GM06990 (cell line): ENCODE data around the gene PTPRN2.

ENCODE experiments used
- DNase-seq: peaks from one replicate; pipeline ENCODE4 v3.0.0-alpha.2; 2011; ENCODE audit not compliant: insufficient read length; ENCODE audit errors: extremely low read depth
- H3K27me3 ChIP-seq: replicated peaks from 2 replicates; pipeline ENCODE4 v1.6.0; 2011; ENCODE audit warnings: low read length; ENCODE audit not compliant: control insufficient read depth, insufficient read depth
- H3K36me3 ChIP-seq: 2 replicates; pipeline ENCODE4 v1.5.1; 2011; ENCODE audit warnings: low read length; ENCODE audit not compliant: control insufficient read depth, insufficient read depth
- H3K4me3 ChIP-seq: replicated peaks from 2 replicates; pipeline ENCODE4 v1.5.1; 2011; ENCODE audit warnings: low read depth, mild to moderate bottlenecking, control low read depth, low read length
- TF ChIP-seq, protein P1 (sequence below): IDR thresholded peaks from 2 replicates; pipeline ENCODE4 v1.5.1; 2011; ENCODE audit warnings: low read length, control low read depth, mild to moderate bottlenecking, inconsistent platforms; ENCODE audit not compliant: insufficient read depth, poor library complexity, severe bottlenecking

Gene PTPRN2

DNA sequence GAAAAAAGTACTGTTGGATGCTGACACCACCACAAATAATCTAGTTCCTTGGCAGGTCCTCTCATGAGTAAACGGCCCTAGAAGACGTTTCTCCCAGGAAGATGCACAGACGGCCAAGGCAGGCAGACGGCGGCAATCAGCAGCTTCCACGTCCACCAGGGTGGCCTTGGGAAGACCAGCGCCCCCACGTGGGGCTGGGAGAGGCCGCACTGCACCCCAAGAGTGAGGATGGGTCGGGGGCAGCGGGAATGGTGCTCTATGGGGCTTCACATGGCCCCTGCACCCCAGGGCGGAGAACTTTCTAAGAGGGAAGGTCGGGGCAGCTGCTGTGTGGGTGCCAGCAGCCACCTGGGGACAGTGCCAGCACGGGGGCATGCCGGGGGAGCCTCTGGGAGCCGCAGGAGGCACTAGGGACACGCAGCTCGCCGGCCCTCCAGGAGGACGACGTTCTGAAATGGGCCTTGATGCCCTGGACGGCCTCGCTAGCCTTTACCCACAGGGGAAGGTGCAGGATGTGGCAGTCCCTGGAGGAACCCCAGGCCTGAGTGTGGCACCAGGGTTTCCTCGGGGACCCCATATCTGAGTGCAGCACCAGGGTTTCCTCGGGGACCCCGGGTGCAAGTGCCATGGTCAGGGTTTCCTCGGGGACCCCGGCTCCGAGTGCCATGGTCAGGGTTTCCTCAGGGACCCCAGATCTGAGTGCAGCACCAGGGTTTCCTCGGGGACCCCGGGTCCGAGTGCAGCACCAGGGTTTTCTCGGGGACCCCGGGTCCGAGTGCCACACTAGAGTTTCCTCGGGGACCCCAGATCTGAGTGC is 710.9 kb downstream of the PTPRN2 start:
- DNase-seq = no peak
- TF ChIP-seq, protein P1, sequence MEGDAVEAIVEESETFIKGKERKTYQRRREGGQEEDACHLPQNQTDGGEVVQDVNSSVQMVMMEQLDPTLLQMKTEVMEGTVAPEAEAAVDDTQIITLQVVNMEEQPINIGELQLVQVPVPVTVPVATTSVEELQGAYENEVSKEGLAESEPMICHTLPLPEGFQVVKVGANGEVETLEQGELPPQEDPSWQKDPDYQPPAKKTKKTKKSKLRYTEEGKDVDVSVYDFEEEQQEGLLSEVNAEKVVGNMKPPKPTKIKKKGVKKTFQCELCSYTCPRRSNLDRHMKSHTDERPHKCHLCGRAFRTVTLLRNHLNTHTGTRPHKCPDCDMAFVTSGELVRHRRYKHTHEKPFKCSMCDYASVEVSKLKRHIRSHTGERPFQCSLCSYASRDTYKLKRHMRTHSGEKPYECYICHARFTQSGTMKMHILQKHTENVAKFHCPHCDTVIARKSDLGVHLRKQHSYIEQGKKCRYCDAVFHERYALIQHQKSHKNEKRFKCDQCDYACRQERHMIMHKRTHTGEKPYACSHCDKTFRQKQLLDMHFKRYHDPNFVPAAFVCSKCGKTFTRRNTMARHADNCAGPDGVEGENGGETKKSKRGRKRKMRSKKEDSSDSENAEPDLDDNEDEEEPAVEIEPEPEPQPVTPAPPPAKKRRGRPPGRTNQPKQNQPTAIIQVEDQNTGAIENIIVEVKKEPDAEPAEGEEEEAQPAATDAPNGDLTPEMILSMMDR = no peak

DNA sequence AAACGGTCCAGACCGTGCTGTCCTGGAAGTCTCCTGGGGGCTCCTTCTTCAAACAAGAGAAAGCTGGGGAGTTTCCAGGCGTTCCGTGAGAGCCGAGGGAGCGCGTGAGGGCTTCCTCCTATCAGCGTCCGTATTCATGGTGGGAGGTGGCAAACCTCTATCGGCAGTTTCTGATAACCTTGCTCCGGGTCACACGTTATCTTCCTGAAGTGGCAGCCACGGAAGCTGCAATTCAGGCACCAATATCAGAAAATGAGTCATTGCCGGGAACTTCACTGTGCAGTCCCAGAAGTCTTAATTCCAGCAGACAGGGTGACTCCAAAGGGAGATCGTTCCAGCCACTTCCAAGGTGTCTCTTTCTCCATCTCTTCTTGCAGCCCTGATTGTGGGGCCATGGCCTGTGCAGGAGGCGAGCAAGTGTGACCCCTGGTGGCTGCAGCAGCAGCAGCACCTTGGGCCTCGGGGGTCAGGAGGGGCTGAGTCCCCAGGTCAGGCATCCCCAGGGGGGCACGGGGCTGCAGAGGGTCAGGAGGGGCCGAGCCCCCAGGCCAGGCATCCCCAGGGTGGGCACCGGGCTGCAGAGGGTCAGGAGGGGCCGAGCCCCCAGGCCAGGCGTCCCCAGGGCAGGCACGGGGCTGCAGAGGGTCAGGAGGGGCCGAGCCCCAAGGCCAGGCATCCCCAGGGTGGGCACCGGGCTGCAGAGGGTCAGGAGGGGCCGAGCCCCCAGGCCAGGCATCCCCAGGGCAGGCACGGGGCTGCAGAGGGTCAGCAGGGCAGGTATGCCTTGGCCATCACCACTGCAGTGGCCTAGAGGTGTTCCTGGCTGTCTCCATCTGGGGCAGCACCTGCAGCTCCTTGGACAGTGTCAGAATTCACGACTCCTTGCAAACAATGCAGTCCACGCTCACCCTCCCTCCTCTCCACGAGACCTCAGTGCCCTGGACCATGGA is 712.1 kb downstream of the PTPRN2 start:
- no peak for DNase-seq

More for the DNA sequence above, 710.9 kb downstream of the PTPRN2 start:
- Histone ChIP-seq H3K27me3 (no peaks in the 10 kb centered on the region), H3K36me3 (no peaks in the 10 kb centered on the region), H3K4me3 (no peak overlapping the region)

DNA sequence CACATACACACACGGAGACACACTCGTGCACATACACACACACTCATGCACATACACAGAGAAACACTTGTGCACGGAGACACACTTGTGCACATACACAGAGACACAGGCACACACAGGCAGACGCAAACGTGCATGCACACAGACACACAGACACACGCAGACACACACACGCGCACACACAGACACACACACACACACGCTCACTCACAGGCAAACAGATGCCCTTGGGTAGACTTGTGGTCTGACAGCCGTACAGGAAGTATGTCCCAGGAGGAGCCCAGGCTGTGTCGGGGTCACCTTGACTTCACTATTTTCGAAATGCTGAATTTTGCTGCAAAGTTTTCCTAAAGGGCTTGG is 712.8 kb downstream of the PTPRN2 start:
- H3K36me3 ChIP-seq = no peaks in the 10 kb centered on the region
- DNase-seq = no peak
- no peaks in the 10 kb centered on the region for H3K27me3 ChIP-seq
- H3K4me3 ChIP-seq = no peak overlapping the region
- TF ChIP-seq, protein P1 = no peak

More for the DNA sequence above, 712.1 kb downstream of the PTPRN2 start:
- no peaks in the 10 kb centered on the region for H3K36me3 ChIP-seq
- TF ChIP-seq, protein P1 = peak; percentile 18
- H3K4me3 ChIP-seq = no peak overlapping the region
- no peaks in the 10 kb centered on the region for H3K27me3 ChIP-seq

DNA sequence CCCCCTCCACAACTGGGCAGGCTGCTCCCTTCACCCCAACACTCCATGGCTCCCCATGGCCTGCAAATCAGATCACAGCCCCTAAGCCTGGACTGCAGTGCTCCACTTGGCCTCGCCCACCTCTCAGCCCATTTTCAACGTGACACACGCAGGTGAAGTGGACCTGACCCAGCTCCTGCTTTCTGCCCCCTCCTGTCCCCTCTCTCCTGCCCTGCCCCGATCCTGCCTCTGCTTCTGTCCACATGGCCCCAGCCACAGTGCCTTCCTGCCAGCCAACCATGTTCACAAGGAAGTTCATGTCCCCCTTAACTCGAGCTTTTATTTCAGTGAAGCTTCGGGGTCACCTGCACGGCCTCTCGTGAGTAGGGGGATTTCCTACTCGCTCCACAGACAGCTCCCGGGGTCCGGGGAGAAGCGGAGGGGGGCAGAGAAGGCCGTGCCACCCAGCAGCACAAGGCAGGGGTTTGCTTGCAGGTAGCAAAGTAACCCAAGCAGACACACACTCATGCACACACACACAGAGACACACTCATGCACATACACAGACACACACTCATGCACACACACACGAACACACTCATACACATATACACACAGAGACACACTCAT is 713.3 kb downstream of the PTPRN2 start:
- TF ChIP-seq, protein P1 = no peak
- no peak for DNase-seq
- no peaks in the 10 kb centered on the region for H3K27me3 ChIP-seq
- no peak overlapping the region for H3K4me3 ChIP-seq
- H3K36me3 ChIP-seq = no peaks in the 10 kb centered on the region

DNA sequence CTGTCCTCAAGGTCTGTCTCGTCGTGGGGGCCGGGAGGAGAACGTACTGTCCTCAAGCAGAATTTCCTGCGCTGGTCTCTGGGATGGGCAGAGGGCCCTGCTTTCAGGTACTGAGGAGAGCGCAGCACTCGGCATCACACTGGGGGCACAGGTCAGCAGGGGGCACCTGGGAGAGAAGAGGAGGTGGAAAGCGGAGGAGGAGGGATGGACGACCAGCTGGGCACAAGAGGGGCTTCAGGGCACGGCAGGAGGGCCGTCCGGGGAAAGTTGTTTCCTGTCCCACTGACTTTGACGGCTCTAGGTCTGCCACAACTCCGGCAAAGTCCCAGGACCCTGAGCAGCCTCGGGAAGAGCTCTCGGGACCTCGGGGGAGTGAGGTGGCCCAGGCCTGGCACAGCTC is 714.0 kb downstream of the PTPRN2 start:
- Histone ChIP-seq H3K27me3 (no peaks in the 10 kb centered on the region), H3K36me3 (no peaks in the 10 kb centered on the region), H3K4me3 (no peak overlapping the region)
- DNase-seq = no peak
- TF ChIP-seq, protein P1 = no peak
